HG03439 (cell line): Measurements from ENCODE around the gene CLDN9.

Source experiments
- ATAC-seq: cut with Tn5 transposase; IDR thresholded peaks from one replicate; pipeline ENCODE4 v1.9.1; 2021; ENCODE audit warnings: mild to moderate bottlenecking, moderate library complexity; ENCODE audit not compliant: unreplicated experiment

CLDN9 gene

GRCh38 chr16:3028716-3029319 lies 16.1 kb downstream of the CLDN9 start:
- no peak for ATAC-seq

GRCh38 chr16:3029491-3030221 lies 16.9 kb downstream of the CLDN9 start:
- no peak for ATAC-seq

GRCh38 chr16:3030222-3031212 lies 17.8 kb downstream of the CLDN9 start:
- no peak for ATAC-seq

- no peak for ATAC-seq
These were observed 19.9 kb downstream of the CLDN9 start for GRCh38 chr16:3032624-3033023.

- ATAC-seq, result no peak
These were observed 22.7 kb downstream of the CLDN9 start for GRCh38 chr16:3035289-3035971.

- ATAC-seq, result no peak
These were observed 23.4 kb downstream of the CLDN9 start for GRCh38 chr16:3035972-3036725.

- no peak for ATAC-seq
These were observed 24.1 kb downstream of the CLDN9 start, which contains the start of gene BICDL2 for GRCh38 chr16:3036726-3037315. TSS of gene BICDL2 (minus strand) at chr16:3036944. CDS start at chr16:3035496, 1,448 bp downstream.

- no peak for ATAC-seq
These were observed 25.5 kb downstream of the CLDN9 start for GRCh38 chr16:3038256-3038655.

- ATAC-seq, result no peak
These were observed 26.2 kb downstream of the CLDN9 start for GRCh38 chr16:3038896-3039295.

GRCh38 chr16:3042376-3042775 lies 29.7 kb downstream of the CLDN9 start:
- ATAC-seq, result no peak

- no peak for ATAC-seq
These were observed 32.0 kb downstream of the CLDN9 start for GRCh38 chr16:3044708-3045107.

GRCh38 chr16:3045758-3046640 lies 33.3 kb downstream of the CLDN9 start, which contains the start of gene MMP25:
TSS of gene MMP25 (plus strand) at chr16:3046561. CDS start at chr16:3046918, 357 bp downstream.
- ATAC-seq, result no peak

- no peak for ATAC-seq
These were observed 34.1 kb downstream of the CLDN9 start for GRCh38 chr16:3046641-3047386.

- ATAC-seq, result no peak
These were observed 34.6 kb downstream of the CLDN9 start for GRCh38 chr16:3047387-3047720.

- no peak for ATAC-seq
These were observed 37.3 kb downstream of the CLDN9 start for GRCh38 chr16:3049921-3050481.

- no peak for ATAC-seq
These were observed 37.8 kb downstream of the CLDN9 start for GRCh38 chr16:3050487-3050886.

GRCh38 chr16:3051009-3051408 lies 38.3 kb downstream of the CLDN9 start:
- no peak for ATAC-seq

GRCh38 chr16:3051494-3051893 lies 38.8 kb downstream of the CLDN9 start:
- no peak for ATAC-seq
